ENCODE measurements around the gene TFCP2L1.

The TFCP2L1 gene

GRCh38 chr2:121196132-121196848 lies 88.7 kb downstream of the TFCP2L1 start:
- no peak for DNase-seq (ENCODE audit: low spot score)

GRCh38 chr2:121195036-121195435 lies 90.0 kb downstream of the TFCP2L1 start:
- no peak for DNase-seq (ENCODE audit: low spot score)

DNA sequence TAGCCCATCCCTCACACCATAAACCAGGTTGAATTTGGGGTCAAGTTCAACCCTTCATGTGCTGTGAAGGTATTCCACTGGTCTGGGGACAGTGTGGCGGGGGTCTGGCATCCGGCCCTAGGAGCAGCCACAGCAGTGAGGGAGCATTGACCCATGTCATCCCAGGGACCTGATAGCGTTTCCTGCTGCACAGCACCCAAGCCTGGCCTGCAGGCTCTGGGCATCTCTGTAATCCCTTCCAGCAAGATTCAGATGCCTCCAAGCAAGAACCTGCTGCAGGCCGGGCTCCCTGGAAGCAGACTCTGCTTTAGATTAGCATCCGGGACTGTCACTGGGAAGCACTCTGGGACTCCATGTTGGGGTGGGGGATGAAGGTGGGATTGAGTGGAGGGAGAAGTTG lies 90.4 kb downstream of the TFCP2L1 start:
- no peak for DNase-seq (ENCODE audit: low spot score)

DNA sequence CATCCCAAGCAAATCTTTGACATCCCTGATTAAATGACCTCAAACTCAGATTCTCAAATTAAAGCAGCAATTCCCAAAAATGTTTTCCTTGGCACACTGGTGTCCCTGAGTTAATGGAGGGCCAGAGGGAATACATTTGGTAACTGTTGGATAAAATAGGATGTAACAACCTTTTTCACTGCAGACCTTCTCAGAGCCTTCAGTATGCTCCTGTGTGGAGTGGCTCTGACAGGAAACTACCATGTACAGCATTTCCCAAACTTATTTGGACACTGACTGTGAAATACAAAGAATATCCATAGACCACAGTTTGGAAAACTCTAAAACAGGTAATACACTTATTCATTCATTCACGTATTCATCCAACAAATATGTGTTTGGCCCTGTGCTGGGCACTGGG lies 91.8 kb downstream of the TFCP2L1 start:
- no peak for DNase-seq (ENCODE audit: low spot score)

- DNase-seq (ENCODE audit: low spot score) = no peak
These were observed 92.4 kb downstream of the TFCP2L1 start for GRCh38 chr2:121192576-121192975.

DNA sequence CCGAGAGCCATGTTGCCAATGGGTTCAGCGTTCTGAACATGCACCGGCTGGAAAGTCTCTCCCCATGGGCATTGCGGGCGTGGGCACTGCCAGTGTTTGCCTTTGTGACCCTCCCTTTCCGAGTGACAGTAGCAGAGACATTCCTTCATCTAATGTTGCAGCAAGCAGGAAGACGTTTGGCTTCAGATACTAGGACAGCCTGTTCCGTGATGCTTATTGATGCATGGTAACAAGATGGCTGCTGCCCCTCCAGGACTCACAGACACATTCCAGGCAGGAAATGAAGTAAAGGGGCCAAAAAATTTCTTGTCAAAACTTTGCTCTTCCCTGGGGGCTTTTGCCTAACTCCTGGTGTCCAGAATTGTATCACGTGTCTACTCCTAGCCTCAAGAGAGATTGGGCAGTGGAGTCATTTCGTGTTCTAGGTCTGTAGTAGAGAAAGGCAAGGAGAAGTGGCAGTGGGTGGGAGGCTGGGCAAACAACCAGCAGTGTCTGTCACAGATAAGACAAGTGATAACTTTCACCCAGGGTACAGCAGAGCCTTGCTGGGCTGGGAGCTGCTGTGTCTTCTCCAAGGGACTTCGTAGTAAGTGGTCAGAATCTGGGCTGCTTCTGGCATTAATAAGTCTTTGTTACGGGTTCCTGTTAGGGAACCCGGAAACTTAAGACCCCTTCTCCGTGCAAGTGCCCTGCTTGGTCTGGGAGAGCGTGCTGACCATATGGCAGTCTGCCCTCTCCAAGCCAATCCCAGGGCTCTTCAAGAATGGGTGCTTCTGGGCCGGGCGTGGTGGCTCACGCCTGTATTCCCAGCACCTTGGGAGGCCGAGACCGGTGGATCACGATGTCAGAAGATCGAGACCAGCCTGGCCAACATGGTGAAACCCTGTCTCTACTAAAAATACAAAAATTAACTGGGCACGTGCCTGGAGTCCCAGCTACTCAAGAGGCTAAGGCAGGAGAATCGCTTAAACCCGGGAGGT lies 93.5 kb downstream of the TFCP2L1 start:
- DNase-seq (ENCODE audit: low spot score) = no peak

- DNase-seq (ENCODE audit: low spot score) = no peak
These were observed 95.2 kb downstream of the TFCP2L1 start for GRCh38 chr2:121189661-121190381.

DNA sequence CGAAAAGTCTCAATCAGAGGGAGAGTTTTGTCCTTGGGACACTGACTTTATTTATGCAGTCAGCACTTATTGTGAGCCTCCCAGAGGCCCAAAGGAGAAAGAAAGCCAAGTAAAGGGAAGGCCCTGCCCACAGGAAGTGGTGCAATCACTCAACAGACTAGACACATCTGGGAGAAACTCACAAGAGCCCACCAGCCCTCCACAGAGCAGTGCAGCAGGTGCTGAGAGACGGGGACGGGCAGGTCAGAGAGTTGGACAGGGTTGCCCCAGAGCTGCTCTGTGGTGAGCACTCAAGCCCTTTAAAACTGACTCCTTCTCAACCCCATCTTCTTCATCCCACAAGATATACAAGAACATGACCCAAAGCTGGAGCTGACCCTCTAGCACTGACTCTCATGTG lies 96.0 kb downstream of the TFCP2L1 start:
- no peak for DNase-seq (ENCODE audit: low spot score)

GRCh38 chr2:121187982-121188411 lies 97.0 kb downstream of the TFCP2L1 start:
- DNase-seq (ENCODE audit: low spot score) = no peak

GRCh38 chr2:121187351-121187981 lies 97.5 kb downstream of the TFCP2L1 start:
- DNase-seq (ENCODE audit: low spot score) = no peak

DNA sequence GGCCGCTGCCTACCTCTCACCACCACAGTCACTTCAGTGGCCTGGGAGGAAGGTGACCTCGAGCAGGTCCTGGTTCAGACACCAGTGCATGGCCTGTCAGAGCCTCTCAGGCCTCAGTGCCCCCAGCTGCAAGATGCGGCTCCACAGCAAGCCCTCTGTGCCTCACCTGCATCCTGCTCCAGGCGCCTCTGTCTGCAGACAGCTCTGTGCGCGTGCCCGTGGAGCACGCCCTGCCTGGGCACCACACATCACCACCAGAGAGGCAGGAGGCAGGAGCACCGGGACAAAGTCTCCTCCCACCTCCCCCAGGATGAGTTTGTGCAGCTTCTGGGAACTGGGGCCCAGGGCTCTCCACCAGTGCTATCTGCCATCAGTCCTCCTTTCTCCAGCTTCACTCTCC lies 98.7 kb downstream of the TFCP2L1 start:
- no peak for DNase-seq (ENCODE audit: low spot score)

DNA sequence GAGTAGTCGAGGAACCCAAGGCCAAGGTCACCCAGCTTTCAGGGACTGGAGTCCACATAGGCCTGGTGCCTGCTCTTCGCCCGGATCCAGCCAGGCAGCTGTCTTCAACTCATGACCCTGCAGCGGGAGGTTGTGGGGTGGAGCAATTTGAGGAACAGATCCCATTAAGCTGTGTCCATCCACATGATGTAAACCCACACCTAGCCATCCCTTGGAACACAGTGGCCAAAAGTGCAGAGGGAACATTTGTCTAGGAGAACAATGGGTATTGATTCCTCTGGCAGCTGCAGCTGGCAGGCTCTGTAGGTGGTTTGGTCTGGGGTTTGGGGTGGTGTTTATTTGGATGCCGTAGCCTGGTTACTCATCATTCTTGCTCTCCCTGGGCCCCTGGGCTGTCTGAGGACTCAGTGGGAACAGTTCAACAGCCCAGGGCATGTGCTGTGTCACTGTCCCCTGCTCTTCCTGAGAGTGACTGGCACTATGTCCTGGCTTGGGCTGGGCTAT lies 99.4 kb downstream of the TFCP2L1 start:
- DNase-seq (ENCODE audit: low spot score) = no peak

DNA sequence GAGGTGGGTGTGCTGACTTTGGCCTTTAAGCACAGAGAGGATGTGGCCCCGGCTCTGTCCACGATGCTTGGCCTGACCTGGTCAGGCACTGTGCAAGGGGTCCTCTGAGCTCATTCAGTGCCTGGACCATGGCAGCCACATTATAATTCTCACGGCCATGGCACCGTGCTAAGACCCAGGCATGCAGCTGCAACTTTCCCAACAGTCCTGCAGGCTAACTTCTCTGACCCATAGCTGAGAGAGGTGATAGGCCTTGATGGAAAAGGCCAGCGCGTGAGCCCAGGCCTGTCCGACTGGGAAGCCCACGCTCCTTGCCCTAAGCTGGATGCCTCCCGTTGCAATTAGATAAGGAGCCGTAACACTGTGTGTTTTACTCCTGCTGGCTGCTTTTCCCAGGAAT lies 99.9 kb downstream of the TFCP2L1 start:
- no peak for DNase-seq (ENCODE audit: low spot score)

- DNase-seq (ENCODE audit: low spot score) = no peak
These were observed 100.6 kb downstream of the TFCP2L1 start for GRCh38 chr2:121184248-121184862.

- no peak for DNase-seq (ENCODE audit: low spot score)
These were observed 102.5 kb downstream of the TFCP2L1 start for GRCh38 chr2:121182520-121182919.

- DNase-seq (ENCODE audit: low spot score) = no peak
These were observed 105.5 kb downstream of the TFCP2L1 start for GRCh38 chr2:121179467-121179866.

GRCh38 chr2:121178730-121179129 lies 106.3 kb downstream of the TFCP2L1 start:
- DNase-seq (ENCODE audit: low spot score) = no peak

GRCh38 chr2:121177896-121178295 lies 107.1 kb downstream of the TFCP2L1 start:
- no peak for DNase-seq (ENCODE audit: low spot score)

- no peak for DNase-seq (ENCODE audit: low spot score)
These were observed 109.7 kb downstream of the TFCP2L1 start for GRCh38 chr2:121175326-121175725.

- DNase-seq (ENCODE audit: low spot score) = no peak
These were observed 111.2 kb downstream of the TFCP2L1 start for GRCh38 chr2:121173806-121174205.

- no peak for DNase-seq (ENCODE audit: low spot score)
These were observed 111.9 kb downstream of the TFCP2L1 start for GRCh38 chr2:121173112-121173511.
